Fibroblast of pulmonary artery (primary cell): ENCODE results near the gene WDR27.

Source experiments
- DNase-seq: peaks from one replicate; pipeline ENCODE4 v3.0.0-alpha.2; 2010; ENCODE audit warnings: low read depth
- H3K4me3 ChIP-seq: replicated peaks from 2 replicates; pipeline ENCODE4 v1.5.1; 2011; ENCODE audit warnings: low read depth, mild to moderate bottlenecking, control low read depth, low read length, moderate library complexity
- CTCF ChIP-seq: IDR thresholded peaks from 2 replicates; pipeline ENCODE4 v1.5.1; 2011; ENCODE audit warnings: mild to moderate bottlenecking, control low read depth, low read length, inconsistent platforms; ENCODE audit errors: missing control alignments

Gene WDR27

GRCh38 chr6:169626169-169626568 lies 75.7 kb downstream of the WDR27 start:
- H3K4me3 ChIP-seq, result no peak overlapping the region
- no peak for DNase-seq
- TF ChIP-seq CTCF, result no peak

DNA sequence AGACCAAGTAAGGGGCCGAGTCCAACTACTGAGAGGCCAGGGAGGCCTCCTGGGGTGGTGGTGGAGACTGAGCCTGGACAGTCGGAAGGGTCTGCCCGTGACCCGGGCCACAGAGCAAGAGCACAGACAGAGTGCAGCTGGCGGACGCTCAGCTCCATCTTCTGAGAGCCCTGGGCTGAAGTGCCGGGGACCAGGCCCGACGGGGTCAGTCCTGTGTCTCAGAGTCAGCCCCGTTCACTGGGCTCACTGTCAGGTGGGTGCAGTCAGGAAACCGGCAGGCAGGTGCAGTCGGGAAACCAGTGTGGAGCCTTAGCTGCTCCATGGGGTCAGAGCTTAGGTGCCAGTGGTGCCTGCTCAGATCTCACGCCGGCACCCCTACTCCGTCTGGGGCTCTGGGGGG lies 76.5 kb downstream of the WDR27 start:
- TF ChIP-seq CTCF, result no peak
- no peak for DNase-seq

GRCh38 chr6:169624785-169625184 lies 77.0 kb downstream of the WDR27 start:
- DNase-seq, result no peak
- TF ChIP-seq CTCF, result no peak
- no peak overlapping the region for H3K4me3 ChIP-seq

More for the DNA sequence above, 76.5 kb downstream of the WDR27 start:
- H3K4me3 ChIP-seq, result no peak overlapping the region

DNA sequence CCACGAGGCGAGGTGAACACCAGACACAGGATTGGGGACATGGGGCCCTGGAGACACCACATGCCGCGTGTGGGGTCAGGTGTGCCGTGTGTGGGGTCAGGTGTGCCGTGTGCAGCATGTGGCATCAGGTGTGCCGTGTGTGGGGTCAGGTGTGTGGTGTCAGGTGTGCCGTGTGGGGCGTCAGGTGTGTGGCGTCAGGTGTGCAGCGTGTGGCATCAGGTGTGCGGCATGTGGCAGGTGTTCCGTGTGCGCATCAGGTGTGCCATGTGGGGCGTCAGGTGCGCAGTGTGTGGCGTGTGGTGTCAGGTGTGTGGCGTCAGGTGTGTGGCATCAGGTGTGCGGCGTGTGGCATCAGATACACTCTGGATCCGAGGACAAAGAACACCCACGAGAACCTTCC lies 77.9 kb downstream of the WDR27 start:
- no peak for TF ChIP-seq CTCF
- no peak for DNase-seq
- H3K4me3 ChIP-seq, result no peak overlapping the region

- TF ChIP-seq CTCF, result no peak
- DNase-seq, result no peak
- no peak overlapping the region for H3K4me3 ChIP-seq
These were observed 78.5 kb downstream of the WDR27 start for GRCh38 chr6:169623343-169623742.

GRCh38 chr6:169622618-169623017 lies 79.2 kb downstream of the WDR27 start:
- peak; percentile 39 for DNase-seq
- H3K4me3 ChIP-seq, result no peak overlapping the region
- no peak for TF ChIP-seq CTCF

GRCh38 chr6:169621311-169621710 lies 80.5 kb downstream of the WDR27 start:
- TF ChIP-seq CTCF, result no peak
- H3K4me3 ChIP-seq, result no peak overlapping the region
- no peak for DNase-seq
